Metanephros (tissue), 1 donor: Measurements from ENCODE around the gene SERPINA1. TPM values are rescaled to one million over a fixed set of nuclear protein-coding genes. Genes with fewer than 3 reads are reported as not detected.

ENCODE experiments used
- total RNA-seq: library from RNA; depleted of rRNA; stranded (reverse); fragments of >200 nt; gene quantifications from one replicate; pipeline ENCODE4 v1.2.3, GENCODE V29; 2014

Gene SERPINA1
- 27.6 TPM for total RNA-seq

DNA sequence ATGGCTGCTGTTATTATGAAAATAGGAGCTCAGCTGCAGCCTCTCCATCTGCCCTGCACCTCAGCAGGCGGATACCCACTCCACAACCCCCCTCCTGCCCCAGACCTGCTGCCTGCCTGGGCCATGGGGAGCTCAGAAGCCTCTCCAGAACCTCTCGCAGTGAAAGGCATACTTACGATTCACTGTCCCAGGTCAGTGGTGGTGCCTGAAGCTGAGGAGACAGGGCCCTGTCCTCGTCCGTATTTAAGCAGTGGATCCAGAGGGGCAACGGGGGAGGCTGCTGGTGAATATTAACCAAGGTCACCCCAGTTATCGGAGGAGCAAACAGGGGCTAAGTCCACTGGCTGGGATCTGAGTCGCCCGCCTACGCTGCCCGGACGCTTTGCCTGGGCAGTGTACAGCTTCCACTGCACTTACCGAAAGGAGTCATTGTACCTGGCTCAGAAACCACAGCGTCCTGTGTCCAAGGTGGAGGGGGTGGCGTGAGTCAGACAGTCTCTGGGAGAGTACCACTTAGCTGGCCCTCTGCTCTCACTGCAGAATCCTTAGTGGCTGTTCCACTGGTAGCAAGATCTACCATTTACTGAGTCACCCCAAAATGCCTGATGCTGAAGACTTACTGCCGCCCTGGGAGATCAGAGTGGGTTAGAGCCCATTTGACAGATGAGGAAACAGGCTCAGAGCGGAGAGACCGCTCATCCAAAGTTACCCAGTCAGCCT is at the start of gene SERPINA1:
Gene SERPINA1, minus strand, starts transcription at position 219 of the 720 bp plus-strand sequence. CDS start 5,365 bp downstream, outside the sequence.

DNA sequence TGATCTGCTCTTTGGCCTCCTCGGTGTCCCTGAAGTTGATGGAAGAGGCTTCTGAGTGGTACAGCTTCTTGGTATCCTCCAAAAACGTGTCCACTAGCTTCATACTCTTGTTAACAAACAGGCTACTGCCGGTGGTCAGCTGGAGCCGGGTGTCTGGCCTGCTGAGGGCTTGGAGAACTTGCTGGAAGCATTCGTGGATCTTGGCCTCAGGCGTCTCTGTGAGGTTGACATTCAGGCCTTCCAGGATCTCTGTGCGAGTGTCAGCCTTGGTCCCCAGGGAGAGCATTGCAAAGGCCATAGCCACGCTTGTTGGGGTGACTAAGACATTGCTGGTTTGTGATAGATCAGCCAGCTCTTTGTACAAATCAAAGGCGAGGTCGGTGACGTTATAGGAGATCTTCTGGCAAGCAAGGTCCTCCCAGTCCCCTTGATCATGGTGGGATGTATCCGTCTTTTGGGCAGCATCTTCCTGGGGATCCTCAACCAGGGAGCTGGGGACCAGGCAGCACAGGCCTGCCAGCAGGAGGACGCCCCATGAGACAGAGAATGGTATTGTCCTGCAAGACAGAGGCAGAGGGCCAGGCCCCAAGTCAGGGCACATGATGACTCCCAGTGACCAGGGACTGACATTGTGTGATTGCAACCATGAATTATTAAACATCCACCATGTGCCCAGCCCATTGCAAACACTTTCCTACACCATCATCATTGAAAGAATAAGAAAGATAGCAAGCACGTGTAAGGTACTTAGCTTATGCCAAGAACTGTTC is 22.1 kb downstream of the SERPINA1 start, which contains the start of gene SERPINA2:
Gene SERPINA2, minus strand, starts transcription at position 553 of the 770 bp plus-strand sequence.

Other genes with a start within 250 kb of the SERPINA1 start
- gene PPP4R4, start 214.3 kb downstream of the SERPINA1 start, total RNA-seq, result 0.06 TPM
- 0.06 TPM for gene SERPINA10, start 95.3 kb downstream of the SERPINA1 start, total RNA-seq
- gene SERPINA6, start 65.3 kb downstream of the SERPINA1 start, total RNA-seq, result 1.2 TPM
- not detected for gene SERPINA2, start 21.9 kb downstream of the SERPINA1 start, total RNA-seq
- 0.18 TPM for gene SERPINA11, start 64.2 kb upstream of the SERPINA1 start, total RNA-seq
- gene SERPINA9, start 87.6 kb upstream of the SERPINA1 start, total RNA-seq, result not detected
- not detected for gene SERPINA12, start 120.9 kb upstream of the SERPINA1 start, total RNA-seq
- gene SERPINA4, start 172.8 kb upstream of the SERPINA1 start, total RNA-seq, result 1.4 TPM
- gene SERPINA5, start 192.8 kb upstream of the SERPINA1 start, total RNA-seq, result 20.0 TPM
- 0.29 TPM for gene SERPINA3, start 223.8 kb upstream of the SERPINA1 start, total RNA-seq